ENCODE data around the gene TBC1D9B. TPM values are rescaled to one million over a fixed set of nuclear protein-coding genes. Genes with fewer than 3 reads are reported as not detected.

Gene TBC1D9B
- polyA plus RNA-seq, 1 experiment: 41.1 TPM

DNA sequence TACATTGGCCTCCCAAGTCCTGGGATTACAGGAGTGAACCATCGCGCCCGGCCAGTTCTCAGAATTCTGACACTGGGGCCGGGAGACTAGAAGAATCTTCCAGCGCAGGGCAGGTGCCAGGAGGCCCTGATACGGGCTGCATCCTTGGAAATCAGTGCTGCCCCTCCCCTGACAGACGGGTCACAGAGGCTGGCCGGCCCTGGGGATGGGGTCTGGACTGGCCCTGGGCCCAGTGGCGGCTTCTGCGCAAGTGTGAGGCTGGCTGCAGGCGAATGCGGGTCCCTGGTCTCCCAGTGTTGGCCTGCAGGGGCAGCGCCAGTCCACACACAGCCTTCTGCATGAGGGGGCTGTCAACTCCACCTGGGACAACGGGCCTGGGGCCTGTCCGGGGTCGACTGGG is 831 bp upstream of the TBC1D9B start:
- Histone ChIP-seq H3K9me3 (ENCODE audit: control insufficient read depth, insufficient read depth, low read length) (no peaks in the 10 kb centered on the region; the same call in 1 of the 2 replicates), H3K27ac (ENCODE audit: low read depth, low read length) (no peak overlapping the region), H3K4me3 (ENCODE audit: low read depth, low read length) (no peak overlapping the region), H3K27me3 (ENCODE audit: control insufficient read depth, insufficient read depth, low read length) (no peaks in the 10 kb centered on the region)
- no peak for DNase-seq (ENCODE audit: low read depth, low spot score)
- CTCF ChIA-PET: interaction anchor here (0.7 to 0.8 kb wide), 7 partner anchors 8 to 308 kb away, joined by 3 to 5 read pairs (median 4); no protein-coding TSS in a partner anchor
- TF ChIP-seq, protein P1, sequence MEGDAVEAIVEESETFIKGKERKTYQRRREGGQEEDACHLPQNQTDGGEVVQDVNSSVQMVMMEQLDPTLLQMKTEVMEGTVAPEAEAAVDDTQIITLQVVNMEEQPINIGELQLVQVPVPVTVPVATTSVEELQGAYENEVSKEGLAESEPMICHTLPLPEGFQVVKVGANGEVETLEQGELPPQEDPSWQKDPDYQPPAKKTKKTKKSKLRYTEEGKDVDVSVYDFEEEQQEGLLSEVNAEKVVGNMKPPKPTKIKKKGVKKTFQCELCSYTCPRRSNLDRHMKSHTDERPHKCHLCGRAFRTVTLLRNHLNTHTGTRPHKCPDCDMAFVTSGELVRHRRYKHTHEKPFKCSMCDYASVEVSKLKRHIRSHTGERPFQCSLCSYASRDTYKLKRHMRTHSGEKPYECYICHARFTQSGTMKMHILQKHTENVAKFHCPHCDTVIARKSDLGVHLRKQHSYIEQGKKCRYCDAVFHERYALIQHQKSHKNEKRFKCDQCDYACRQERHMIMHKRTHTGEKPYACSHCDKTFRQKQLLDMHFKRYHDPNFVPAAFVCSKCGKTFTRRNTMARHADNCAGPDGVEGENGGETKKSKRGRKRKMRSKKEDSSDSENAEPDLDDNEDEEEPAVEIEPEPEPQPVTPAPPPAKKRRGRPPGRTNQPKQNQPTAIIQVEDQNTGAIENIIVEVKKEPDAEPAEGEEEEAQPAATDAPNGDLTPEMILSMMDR (IDR thresholded peaks at IDR 0.05; ENCODE audit: low read depth, low read length): peak; percentile 16; the same call in 1 of the 2 replicates
- POLR2A ChIA-PET: interaction anchor here (0.8 kb wide), 1 partner anchor 176 kb away, joined by 4 read pairs; no protein-coding TSS in a partner anchor

GRCh38 chr5:179906795-179907555 is 722 bp downstream of the TBC1D9B start:
- H3K27me3 ChIP-seq (ENCODE audit: control insufficient read depth, insufficient read depth, low read length): no peaks in the 10 kb centered on the region
- CTCF ChIA-PET: interaction anchor here (0.9 to 1.2 kb wide), 2 partner anchors 143 to 183 kb away, joined by 3 to 4 read pairs; no protein-coding TSS in a partner anchor
- H3K9me3 ChIP-seq (ENCODE audit: control insufficient read depth, insufficient read depth, low read length): no peaks in the 10 kb centered on the region; the same call in 1 of the 2 replicates
- no peak overlapping the region for H3K27ac ChIP-seq (ENCODE audit: low read depth, low read length)
- POLR2A ChIA-PET: no interaction called here
- no peak for DNase-seq (ENCODE audit: low read depth, low spot score)
- peak overlapping the region; percentile 83 for H3K4me3 ChIP-seq (ENCODE audit: low read depth, low read length)
- TF ChIP-seq, protein P1 (IDR thresholded peaks at IDR 0.05; ENCODE audit: low read depth, low read length): no peak

GRCh38 chr5:179906294-179906794 is 1.4 kb downstream of the TBC1D9B start:
- ChIA-PET POLR2A (no interaction called here), CTCF (interaction anchor here (0.9 to 1.2 kb wide), 2 partner anchors 142 to 184 kb away, joined by 3 to 4 read pairs; no protein-coding TSS in a partner anchor)
- no peak for DNase-seq (ENCODE audit: low read depth, low spot score)
- Histone ChIP-seq H3K27ac (ENCODE audit: low read depth, low read length) (peak overlapping the region; percentile 11), H3K4me3 (ENCODE audit: low read depth, low read length) (peak overlapping the region; percentile 83), H3K9me3 (ENCODE audit: control insufficient read depth, insufficient read depth, low read length) (no peaks in the 10 kb centered on the region; the same call in 1 of the 2 replicates), H3K27me3 (ENCODE audit: control insufficient read depth, insufficient read depth, low read length) (no peaks in the 10 kb centered on the region)
- TF ChIP-seq, protein P1 (IDR thresholded peaks at IDR 0.05; ENCODE audit: low read depth, low read length): no peak

DNA sequence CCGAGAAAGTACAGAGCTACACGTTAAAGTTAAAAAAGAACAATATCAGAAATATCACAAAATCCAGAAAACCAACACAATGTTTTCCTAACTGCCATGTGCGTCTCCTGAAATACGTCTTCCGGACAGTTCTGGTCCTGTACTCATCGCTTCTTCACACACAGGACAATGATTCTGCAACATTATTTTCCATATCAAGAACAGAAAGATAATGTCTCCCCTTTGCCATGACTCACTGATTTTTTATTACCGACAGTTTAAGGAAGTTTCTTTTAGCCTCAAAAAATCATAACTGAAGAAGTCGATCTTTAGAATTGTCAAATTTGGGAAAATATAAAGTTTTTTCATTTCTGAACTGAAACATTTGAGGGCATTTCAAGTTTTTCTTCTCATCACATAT is 2.5 kb downstream of the TBC1D9B start:
- ChIA-PET POLR2A (no interaction called here), CTCF (interaction anchor here (0.7 to 1.5 kb wide), 2 partner anchors 35 to 100 kb away, joined by 3 read pairs; no protein-coding TSS in a partner anchor)
- DNase-seq (ENCODE audit: low read depth, low spot score): no peak
- Histone ChIP-seq H3K27me3 (ENCODE audit: control insufficient read depth, insufficient read depth, low read length) (no peaks in the 10 kb centered on the region), H3K4me3 (ENCODE audit: low read depth, low read length) (no peak overlapping the region), H3K27ac (ENCODE audit: low read depth, low read length) (no peak overlapping the region), H3K9me3 (ENCODE audit: control insufficient read depth, insufficient read depth, low read length) (no peaks in the 10 kb centered on the region; the same call in 1 of the 2 replicates)
- TF ChIP-seq, protein P1 (IDR thresholded peaks at IDR 0.05; ENCODE audit: low read depth, low read length): no peak

Measured in AG04450 (cell line).